ENCODE measurements around the gene ATP10A.

ATP10A gene

GRCh38 chr15:25738171-25738965 is 124.8 kb downstream of the ATP10A start:
- Mint-ChIP-seq H3K27me3 (ENCODE audit: low read depth) (peaks cover 9% of the 10 kb centered on the region), H3K9me3 (no peaks in the 10 kb centered on the region), H3K36me3 (ENCODE audit: low read depth) (no peaks in the 10 kb centered on the region), H3K4me1 (peaks cover 20% of the 10 kb centered on the region), H3K27ac (no peak overlapping the region), H3K4me3 (no peak overlapping the region)
- TF ChIP-seq CTCF (IDR thresholded peaks at IDR 0.05; ENCODE audit: unreplicated experiment in 3 of 3): no peak

GRCh38 chr15:25737218-25737643 is 125.9 kb downstream of the ATP10A start:
- no peak overlapping the region for H3K4me3 Mint-ChIP-seq
- no peaks in the 10 kb centered on the region for H3K9me3 Mint-ChIP-seq
- peaks cover 6% of the 10 kb centered on the region for H3K27me3 Mint-ChIP-seq (ENCODE audit: low read depth)
- peaks cover 20% of the 10 kb centered on the region for H3K4me1 Mint-ChIP-seq
- H3K27ac Mint-ChIP-seq: peak overlapping the region in 1 of 3 experiments; percentile 30
- TF ChIP-seq CTCF (IDR thresholded peaks at IDR 0.05; ENCODE audit: unreplicated experiment in 3 of 3): no peak
- H3K36me3 Mint-ChIP-seq (ENCODE audit: low read depth): no peaks in the 10 kb centered on the region

GRCh38 chr15:25736461-25736860 is 126.7 kb downstream of the ATP10A start:
- no peak overlapping the region for H3K27ac Mint-ChIP-seq
- peaks cover 12% of the 10 kb centered on the region for H3K27me3 Mint-ChIP-seq (ENCODE audit: low read depth)
- H3K4me3 Mint-ChIP-seq: no peak overlapping the region
- no peaks in the 10 kb centered on the region for H3K36me3 Mint-ChIP-seq (ENCODE audit: low read depth)
- H3K4me1 Mint-ChIP-seq: peaks cover 20% of the 10 kb centered on the region
- TF ChIP-seq CTCF (IDR thresholded peaks at IDR 0.05; ENCODE audit: unreplicated experiment in 3 of 3): no peak
- H3K9me3 Mint-ChIP-seq: no peaks in the 10 kb centered on the region

- peaks cover 12% of the 10 kb centered on the region for H3K27me3 Mint-ChIP-seq (ENCODE audit: low read depth)
- H3K4me1 Mint-ChIP-seq: peaks cover 20% of the 10 kb centered on the region
- H3K27ac Mint-ChIP-seq: no peak overlapping the region
- no peak for TF ChIP-seq CTCF (IDR thresholded peaks at IDR 0.05; ENCODE audit: unreplicated experiment in 3 of 3)
- H3K9me3 Mint-ChIP-seq: no peaks in the 10 kb centered on the region
- H3K36me3 Mint-ChIP-seq (ENCODE audit: low read depth): no peaks in the 10 kb centered on the region
- H3K4me3 Mint-ChIP-seq: no peak overlapping the region
These were observed 127.4 kb downstream of the ATP10A start for GRCh38 chr15:25735550-25736384.

GRCh38 chr15:25734680-25735355 is 128.3 kb downstream of the ATP10A start:
- no peaks in the 10 kb centered on the region for H3K36me3 Mint-ChIP-seq (ENCODE audit: low read depth)
- H3K27ac Mint-ChIP-seq: no peak overlapping the region
- H3K27me3 Mint-ChIP-seq (ENCODE audit: low read depth): peaks cover 12% of the 10 kb centered on the region
- no peak overlapping the region for H3K4me3 Mint-ChIP-seq
- TF ChIP-seq CTCF (IDR thresholded peaks at IDR 0.05; ENCODE audit: unreplicated experiment in 3 of 3): no peak
- H3K9me3 Mint-ChIP-seq: no peaks in the 10 kb centered on the region
- peaks cover 19% of the 10 kb centered on the region for H3K4me1 Mint-ChIP-seq

Data from nephron (organoid).